ENCODE measurements around the gene GHDC. TPM values are rescaled to one million over a fixed set of nuclear protein-coding genes. Genes with fewer than 3 reads are reported as not detected.

Gene GHDC
- total RNA-seq, 1 donor from 2014 or later, result 30.9 TPM

GRCh38 chr17:42192189-42193126, 1.8 kb downstream of the GHDC start:
- no peak for ATAC-seq
- H3K36me3 ChIP-seq, result no peaks in the 10 kb centered on the region
- peaks cover 15% of the 10 kb centered on the region for H3K4me1 ChIP-seq
- no peaks in the 10 kb centered on the region for H3K9me3 ChIP-seq
- intact Hi-C loops (cut with DNase I), result no loop called here
- TF ChIP-seq CTCF (IDR thresholded peaks at IDR 0.05), result no peak
- H3K4me3 ChIP-seq, result peak overlapping the region; percentile 92
- no peak for DNase-seq
- no peak overlapping the region for H3K27ac ChIP-seq
- H3K27me3 ChIP-seq, result no peaks in the 10 kb centered on the region

GRCh38 chr17:42191275-42191608, 3.1 kb downstream of the GHDC start:
- intact Hi-C loops (cut with DNase I), result no loop called here
- no peak overlapping the region for H3K4me3 ChIP-seq
- peaks cover 15% of the 10 kb centered on the region for H3K4me1 ChIP-seq
- TF ChIP-seq CTCF (IDR thresholded peaks at IDR 0.05), result no peak
- DNase-seq, result no peak
- no peaks in the 10 kb centered on the region for H3K9me3 ChIP-seq
- no peaks in the 10 kb centered on the region for H3K36me3 ChIP-seq
- ATAC-seq, result no peak
- no peaks in the 10 kb centered on the region for H3K27me3 ChIP-seq
- H3K27ac ChIP-seq, result no peak overlapping the region

GRCh38 chr17:42190491-42191274, 3.6 kb downstream of the GHDC start:
- H3K9me3 ChIP-seq, result no peaks in the 10 kb centered on the region
- peaks cover 15% of the 10 kb centered on the region for H3K4me1 ChIP-seq
- no peak overlapping the region for H3K4me3 ChIP-seq
- H3K27me3 ChIP-seq, result no peaks in the 10 kb centered on the region
- intact Hi-C loops (cut with DNase I), result no loop called here
- no peak for DNase-seq
- no peak for TF ChIP-seq CTCF (IDR thresholded peaks at IDR 0.05)
- no peaks in the 10 kb centered on the region for H3K36me3 ChIP-seq
- no peak overlapping the region for H3K27ac ChIP-seq
- ATAC-seq, result no peak

- no peak for TF ChIP-seq CTCF (IDR thresholded peaks at IDR 0.05)
- H3K9me3 ChIP-seq, result no peaks in the 10 kb centered on the region
- H3K36me3 ChIP-seq, result no peaks in the 10 kb centered on the region
- H3K4me3 ChIP-seq, result no peak overlapping the region
- DNase-seq (no peak), ATAC-seq (no peak)
- H3K27ac ChIP-seq, result no peak overlapping the region
- intact Hi-C loops (cut with DNase I), result no loop called here
- H3K4me1 ChIP-seq, result peaks cover 17% of the 10 kb centered on the region
- no peaks in the 10 kb centered on the region for H3K27me3 ChIP-seq
Measured at GRCh38 chr17:42189651-42189965, 4.7 kb downstream of the GHDC start.

GRCh38 chr17:42188749-42189650, 5.3 kb downstream of the GHDC start:
- no peak overlapping the region for H3K27ac ChIP-seq
- DNase-seq (no peak), ATAC-seq (peak; percentile 4)
- no peak overlapping the region for H3K4me3 ChIP-seq
- no peak for TF ChIP-seq CTCF (IDR thresholded peaks at IDR 0.05)
- intact Hi-C loops (cut with DNase I), result no loop called here
- peaks cover 19% of the 10 kb centered on the region for H3K4me1 ChIP-seq
- H3K9me3 ChIP-seq, result no peaks in the 10 kb centered on the region
- H3K27me3 ChIP-seq, result no peaks in the 10 kb centered on the region
- H3K36me3 ChIP-seq, result no peaks in the 10 kb centered on the region

Data from upper lobe of right lung (tissue), 1 donor.